Smooth muscle cell (in vitro differentiated cells): ENCODE measurements around the gene FBXL17. TPM values are rescaled to one million over a fixed set of nuclear protein-coding genes. Genes with fewer than 3 reads are reported as not detected.

Source experiments
- DNase-seq: peaks from one replicate; lab custom pipeline; 2025; ENCODE audit not compliant: unreplicated experiment; lab: John Stamatoyannopoulos, UW
- H2AFZ ChIP-seq: fragments of 200-600 bp; sonication (generic); 2 replicates; pipeline ENCODE4 v1.6.0; 2016; ENCODE audit warnings: antibody characterized with exemption, low read depth, mild to moderate bottlenecking
- H3F3A ChIP-seq: fragments of 200-600 bp; sonication (generic); 2 replicates; pipeline ENCODE4 v1.6.0; 2017; ENCODE audit warnings: antibody characterized with exemption, low read depth
- H3K27ac ChIP-seq: fragments of 200-600 bp; sonication (generic); 2 replicates; pipeline ENCODE4 v1.5.1; 2016; ENCODE audit warnings: low read depth, mild to moderate bottlenecking
- H3K27me3 ChIP-seq: fragments of 200-600 bp; sonication (generic); 2 replicates; pipeline ENCODE4 v1.6.1; 2016; ENCODE audit warnings: low read depth, mild to moderate bottlenecking
- H3K36me3 ChIP-seq: fragments of 200-600 bp; sonication (generic); 2 replicates; pipeline ENCODE4 v1.5.1; 2016; ENCODE audit warnings: low read depth
- H3K4me1 ChIP-seq: fragments of 200-600 bp; sonication (generic); 2 replicates; pipeline ENCODE4 v1.5.1; 2016; ENCODE audit warnings: low read depth
- H3K4me2 ChIP-seq: fragments of 200-600 bp; sonication (generic); 2 replicates; pipeline ENCODE4 v1.6.0; 2016; ENCODE audit warnings: mild to moderate bottlenecking
- H3K4me3 ChIP-seq: fragments of 200-600 bp; sonication (generic); 2 replicates; pipeline ENCODE4 v1.5.1; 2016; ENCODE audit warnings: mild to moderate bottlenecking
- H3K79me2 ChIP-seq: fragments of 200-600 bp; sonication (generic); 2 replicates; pipeline ENCODE4 v1.6.0; 2016; ENCODE audit warnings: low read depth, mild to moderate bottlenecking
- H3K9ac ChIP-seq: fragments of 200-600 bp; sonication (generic); 2 replicates; pipeline ENCODE4 v1.6.0; 2016; ENCODE audit warnings: low read depth
- H3K9me3 ChIP-seq: fragments of 200-600 bp; sonication (generic); replicated peaks from 2 replicates; pipeline ENCODE4 v1.5.1; 2016; ENCODE audit warnings: low read depth
- H4K20me1 ChIP-seq: fragments of 200-600 bp; sonication (generic); 2 replicates; pipeline ENCODE4 v1.6.0; 2016; ENCODE audit warnings: low read depth
- CTCF ChIP-seq: fragments of 200-600 bp; sonication (generic); IDR thresholded peaks from 2 replicates; pipeline ENCODE4 v1.5.1; 2017; ENCODE audit warnings: borderline replicate concordance, mild to moderate bottlenecking, antibody characterized with exemption; ENCODE audit not compliant: insufficient read depth, poor library complexity, severe bottlenecking
- WGBS: methylation state at CpG from one replicate; pipeline ENCODE4 v1.1.7; 2016; ENCODE audit warnings: low lambda C conversion rate; 5-methylcytosine and 5-hydroxymethylcytosine counted together
- polyA plus RNA-seq: library from polyadenylated mRNA; unstranded; fragments of >200 nt; fragmentation: Nextera tagmentation; extraction: Ambion mirVana; gene quantifications from 2 replicates; pipeline ENCODE4 v1.2.1, GENCODE V29; 2016
- total RNA-seq: library from RNA; depleted of rRNA; stranded (reverse); fragments of >200 nt; gene quantifications from 2 replicates; pipeline ENCODE4 v1.2.3, GENCODE V29; 2014

The FBXL17 gene
- total and polyA plus RNA-seq, 2 experiments from 2014 or later: 5.4 to 16.0 TPM

GRCh38 chr5:108111736-108112135 is 270.2 kb downstream of the FBXL17 start:
- no peak for DNase-seq
- 93% methylated on average over 2 of the region's 2 CpGs for WGBS
- H3K9me3 ChIP-seq: no peaks in the 10 kb centered on the region

GRCh38 chr5:108109059-108109458 is 272.8 kb downstream of the FBXL17 start:
- Histone ChIP-seq H3K79me2 (no peaks in the 10 kb centered on the region), H3F3A (no peaks in the 10 kb centered on the region), H2AFZ (no peak overlapping the region), H3K9ac (no peak overlapping the region), H3K27ac (no peak overlapping the region), H3K4me2 (no peak overlapping the region), H3K4me3 (no peak overlapping the region), H4K20me1 (no peaks in the 10 kb centered on the region), H3K4me1 (no peaks in the 10 kb centered on the region), H3K36me3 (peaks cover 3% of the 10 kb centered on the region), H3K27me3 (no peaks in the 10 kb centered on the region), H3K9me3 (no peaks in the 10 kb centered on the region)
- 95% methylated on average over 2 of the region's 2 CpGs for WGBS
- DNase-seq: no peak
- TF ChIP-seq CTCF: no peak

More at GRCh38 chr5:108111736-108112135, 270.2 kb downstream of the FBXL17 start:
- Histone ChIP-seq H3K4me2 (no peak overlapping the region), H3F3A (no peaks in the 10 kb centered on the region), H3K36me3 (no peaks in the 10 kb centered on the region), H3K27ac (no peak overlapping the region), H3K9ac (no peak overlapping the region), H3K27me3 (no peaks in the 10 kb centered on the region), H2AFZ (no peak overlapping the region), H4K20me1 (no peaks in the 10 kb centered on the region), H3K4me3 (no peak overlapping the region), H3K79me2 (no peaks in the 10 kb centered on the region), H3K4me1 (no peaks in the 10 kb centered on the region)
- no peak for TF ChIP-seq CTCF

GRCh38 chr5:108104448-108104847 is 277.4 kb downstream of the FBXL17 start:
- H3F3A ChIP-seq: no peaks in the 10 kb centered on the region
- H3K4me3 ChIP-seq: no peak overlapping the region
- no peak for TF ChIP-seq CTCF
- no peaks in the 10 kb centered on the region for H3K79me2 ChIP-seq
- peaks cover 21% of the 10 kb centered on the region for H3K4me1 ChIP-seq
- WGBS: 95% methylated on average over 1 of the region's 1 CpG
- no peaks in the 10 kb centered on the region for H4K20me1 ChIP-seq
- H3K36me3 ChIP-seq: peaks cover 3% of the 10 kb centered on the region
- no peak overlapping the region for H3K4me2 ChIP-seq
- H3K9me3 ChIP-seq: no peaks in the 10 kb centered on the region
- no peaks in the 10 kb centered on the region for H3K27me3 ChIP-seq
- no peak overlapping the region for H3K9ac ChIP-seq
- no peak overlapping the region for H3K27ac ChIP-seq
- H2AFZ ChIP-seq: no peak overlapping the region
- DNase-seq: no peak

GRCh38 chr5:108102463-108102862 is 279.4 kb downstream of the FBXL17 start:
- no peak overlapping the region for H3K4me3 ChIP-seq
- H3K27me3 ChIP-seq: no peaks in the 10 kb centered on the region
- no peak for DNase-seq
- no peak overlapping the region for H3K27ac ChIP-seq
- H2AFZ ChIP-seq: no peak overlapping the region
- H3K4me2 ChIP-seq: no peak overlapping the region
- no peak for TF ChIP-seq CTCF
- WGBS: 94% methylated on average over 3 of the region's 3 CpGs
- H3F3A ChIP-seq: no peaks in the 10 kb centered on the region
- no peaks in the 10 kb centered on the region for H3K79me2 ChIP-seq
- no peaks in the 10 kb centered on the region for H3K9me3 ChIP-seq
- peaks cover 21% of the 10 kb centered on the region for H3K4me1 ChIP-seq
- H4K20me1 ChIP-seq: no peaks in the 10 kb centered on the region
- H3K9ac ChIP-seq: no peak overlapping the region
- peaks cover 3% of the 10 kb centered on the region for H3K36me3 ChIP-seq
